Measurements from ENCODE around the gene PLA2G2F. TPM values are rescaled to one million over a fixed set of nuclear protein-coding genes. Genes with fewer than 3 reads are reported as not detected.

PLA2G2F gene
- total RNA-seq, 1 experiment from 2014 or later, result 0.20 TPM

GRCh38 chr1:20180129-20180843 is 41.2 kb downstream of the PLA2G2F start:
- no peaks in the 10 kb centered on the region for H3K79me2 ChIP-seq (ENCODE audit: low read depth)

GRCh38 chr1:20180844-20181207 is 41.7 kb downstream of the PLA2G2F start:
- peak overlapping the region; percentile 49; the same call in 1 of the 2 replicates for H3K4me2 ChIP-seq
- CTCF ChIA-PET, result interaction anchor here (0.7 kb wide), 1 partner anchor 453 kb away, joined by 3 read pairs; no protein-coding TSS in a partner anchor
- peaks cover 48% of the 10 kb centered on the region for H3K4me1 ChIP-seq (replicated peaks; ENCODE audit: insufficient read depth)
- no peaks in the 10 kb centered on the region for H3K9me2 ChIP-seq (ENCODE audit: insufficient read depth)
- H3K9me3 ChIP-seq (ENCODE audit: insufficient read depth, low read depth), result no peaks in the 10 kb centered on the region
- no peaks in the 10 kb centered on the region for H4K20me1 ChIP-seq (ENCODE audit: insufficient read depth)
- no peaks in the 10 kb centered on the region for H3K79me2 ChIP-seq (ENCODE audit: low read depth)
- H3K4me3 ChIP-seq, result no peak overlapping the region
- intact Hi-C loops (cut with micrococcal nuclease; ENCODE audit: unreplicated experiment), result no loop called here
- H3K27me3 ChIP-seq (ENCODE audit: insufficient read depth, low read depth), result no peaks in the 10 kb centered on the region
- H3F3A ChIP-seq (ENCODE audit: insufficient read depth, low read depth), result peaks cover 15% of the 10 kb centered on the region; the same call in 1 of the 2 replicates
- no peak for DNase-seq
- POLR2A ChIA-PET (ENCODE audit: unreplicated experiment), result interaction anchor here (0.6 kb wide), 1 partner anchor 56 kb away, joined by 6 read pairs; no protein-coding TSS in a partner anchor
- no TSS peak for BruUV-seq (replicated peaks)
- TF ChIP-seq EZH2 (IDR thresholded peaks at IDR 0.05; ENCODE audit: low read depth) (no peak), CTCF (conservative IDR thresholded peaks at IDR 0.05) (no peak)
- no peak overlapping the region for H2AFZ ChIP-seq
- no peaks in the 10 kb centered on the region for H3K36me3 ChIP-seq (ENCODE audit: low read depth)
- H3K27ac ChIP-seq, result peak overlapping the region; percentile 49; the same call in 1 of the 2 replicates

More at GRCh38 chr1:20180129-20180843, 41.2 kb downstream of the PLA2G2F start:
- peaks cover 12% of the 10 kb centered on the region; the same call in 1 of the 2 replicates for H3F3A ChIP-seq (ENCODE audit: insufficient read depth, low read depth)
- H4K20me1 ChIP-seq (ENCODE audit: insufficient read depth), result no peaks in the 10 kb centered on the region
- H3K36me3 ChIP-seq (ENCODE audit: low read depth), result no peaks in the 10 kb centered on the region
- H3K9me3 ChIP-seq (ENCODE audit: insufficient read depth, low read depth), result no peaks in the 10 kb centered on the region
- DNase-seq, result peak in 1 of 2 experiments; percentile 81
- no peak overlapping the region for H3K4me3 ChIP-seq
- no peaks in the 10 kb centered on the region for H3K9me2 ChIP-seq (ENCODE audit: insufficient read depth)
- no peak overlapping the region for H2AFZ ChIP-seq
- TF ChIP-seq EZH2 (IDR thresholded peaks at IDR 0.05; ENCODE audit: low read depth), result no peak
- no peak for TF ChIP-seq CTCF (conservative IDR thresholded peaks at IDR 0.05)
- no TSS peak for BruUV-seq (replicated peaks)
- peak overlapping the region; percentile 49 for H3K4me2 ChIP-seq
- intact Hi-C loops (cut with micrococcal nuclease; ENCODE audit: unreplicated experiment), result no loop called here
- ChIA-PET CTCF (interaction anchor here (0.6 to 1.2 kb wide), 4 partner anchors 9 to 552 kb away, joined by 3 to 4 read pairs (median 3); partner anchors contain the start of gene SH2D5), POLR2A (ENCODE audit: unreplicated experiment) (interaction anchor here (0.6 kb wide), 1 partner anchor 56 kb away, joined by 6 read pairs; no protein-coding TSS in a partner anchor)
- H3K27ac ChIP-seq, result peak overlapping the region; percentile 49
- no peaks in the 10 kb centered on the region for H3K27me3 ChIP-seq (ENCODE audit: insufficient read depth, low read depth)
- peaks cover 44% of the 10 kb centered on the region for H3K4me1 ChIP-seq (replicated peaks; ENCODE audit: insufficient read depth)

GRCh38 chr1:20182415-20182814 is 43.3 kb downstream of the PLA2G2F start:
- CTCF ChIA-PET, result interaction anchor here (0.6 kb wide), 1 partner anchor 30 kb away, joined by 12 read pairs; no protein-coding TSS in a partner anchor
- BruUV-seq (replicated peaks), result no TSS peak

More at GRCh38 chr1:20182415-20182814, 43.3 kb downstream of the PLA2G2F start:
- H4K20me1 ChIP-seq (ENCODE audit: insufficient read depth), result no peaks in the 10 kb centered on the region
- peaks cover 10% of the 10 kb centered on the region for H3K79me2 ChIP-seq (ENCODE audit: low read depth)
- H3K4me1 ChIP-seq (replicated peaks; ENCODE audit: insufficient read depth), result peaks cover 57% of the 10 kb centered on the region
- H3K27ac ChIP-seq, result no peak overlapping the region
- H3K9me3 ChIP-seq (ENCODE audit: insufficient read depth, low read depth), result no peaks in the 10 kb centered on the region
- H3K27me3 ChIP-seq (ENCODE audit: insufficient read depth, low read depth), result no peaks in the 10 kb centered on the region
- no peak for TF ChIP-seq EZH2 (IDR thresholded peaks at IDR 0.05; ENCODE audit: low read depth)
- TF ChIP-seq CTCF (conservative IDR thresholded peaks at IDR 0.05), result no peak
- H3K4me3 ChIP-seq, result no peak overlapping the region
- no peak overlapping the region for H2AFZ ChIP-seq
- no peaks in the 10 kb centered on the region for H3K9me2 ChIP-seq (ENCODE audit: insufficient read depth)
- POLR2A ChIA-PET (ENCODE audit: unreplicated experiment), result interaction anchor here (0.6 kb wide), 1 partner anchor 423 kb away, joined by 3 read pairs; no protein-coding TSS in a partner anchor
- no peaks in the 10 kb centered on the region for H3K36me3 ChIP-seq (ENCODE audit: low read depth)
- intact Hi-C loops (cut with micrococcal nuclease; ENCODE audit: unreplicated experiment), result no loop called here
- no peak for DNase-seq
- H3K4me2 ChIP-seq, result no peak overlapping the region
- peaks cover 25% of the 10 kb centered on the region; the same call in 1 of the 2 replicates for H3F3A ChIP-seq (ENCODE audit: insufficient read depth, low read depth)

Measured in PC-9 (cell line).